Karpas-422 (cell line): ENCODE results near the gene PEAK3. TPM values are rescaled to one million over a fixed set of nuclear protein-coding genes. Genes with fewer than 3 reads are reported as not detected.

Experiments
- DNase-seq: peaks from one replicate; pipeline ENCODE4 v3.0.0-alpha.2; 2015
- H2AFZ ChIP-seq: fragments of 200-600 bp; sonication (generic); 2 replicates; pipeline ENCODE4 v1.6.1; 2014; ENCODE audit warnings: antibody characterized with exemption, low read length, mixed read lengths
- H3K27ac ChIP-seq: fragments of 200-600 bp; sonication (generic); 2 replicates; pipeline ENCODE4 v1.5.1; 2014; ENCODE audit warnings: mild to moderate bottlenecking, low read length, moderate library complexity
- H3K27me3 ChIP-seq: fragments of 200-600 bp; sonication (generic); 2 replicates; pipeline ENCODE4 v1.6.1; 2014; ENCODE audit warnings: low read length, mixed read lengths
- H3K36me3 ChIP-seq: fragments of 200-600 bp; sonication (generic); 2 replicates; pipeline ENCODE4 v1.6.1; 2014; ENCODE audit warnings: low read length, mixed read lengths; ENCODE audit not compliant: insufficient read depth
- H3K4me1 ChIP-seq: fragments of 200-600 bp; sonication (generic); 2 replicates; pipeline ENCODE4 v1.6.1; 2014; ENCODE audit warnings: mild to moderate bottlenecking, low read length, mixed read lengths
- H3K4me2 ChIP-seq: fragments of 200-600 bp; sonication (generic); 2 replicates; pipeline ENCODE4 v1.6.1; 2014; ENCODE audit warnings: low read length, low read depth, mild to moderate bottlenecking; ENCODE audit not compliant: poor library complexity, severe bottlenecking
- H3K4me3 ChIP-seq: fragments of 200-600 bp; sonication (generic); 2 replicates; pipeline ENCODE4 v1.5.1; 2014; ENCODE audit warnings: mild to moderate bottlenecking, antibody characterized with exemption, low read length, mixed read lengths
- H3K79me2 ChIP-seq: fragments of 200-600 bp; sonication (generic); 2 replicates; pipeline ENCODE4 v1.6.1; 2014; ENCODE audit warnings: mild to moderate bottlenecking, low read length, mixed read lengths
- H3K9ac ChIP-seq: fragments of 200-600 bp; sonication (generic); 2 replicates; pipeline ENCODE4 v1.6.0; 2014; ENCODE audit warnings: low read length
- H3K9me2 ChIP-seq: fragments of 200-600 bp; sonication (generic), shearing (Covaris generic); replicated peaks from 2 replicates; pipeline ENCODE4 v1.6.0; 2014; ENCODE audit warnings: mild to moderate bottlenecking, low read length, moderate library complexity; ENCODE audit not compliant: insufficient read depth
- H3K9me3 ChIP-seq: fragments of 300-700, 200-600 bp; sonication (generic); 2 replicates; pipeline ENCODE4 v1.6.1; 2014; ENCODE audit warnings: low read length, mixed read lengths
- H4K20me1 ChIP-seq: fragments of 200-600 bp; sonication (generic); 2 replicates; pipeline ENCODE4 v1.6.1; 2014; ENCODE audit warnings: mild to moderate bottlenecking, antibody characterized with exemption, low read length, low read depth; ENCODE audit not compliant: insufficient read depth
- total RNA-seq: library from RNA; depleted of rRNA; stranded (reverse); fragments of >200 nt; shearing (Covaris generic); gene quantifications from 2 replicates; pipeline ENCODE4 v1.2.3, GENCODE V29; 2014; ENCODE audit warnings: low replicate concordance

The PEAK3 gene
- total RNA-seq, 1 experiment from 2014 or later, result not detected

DNA sequence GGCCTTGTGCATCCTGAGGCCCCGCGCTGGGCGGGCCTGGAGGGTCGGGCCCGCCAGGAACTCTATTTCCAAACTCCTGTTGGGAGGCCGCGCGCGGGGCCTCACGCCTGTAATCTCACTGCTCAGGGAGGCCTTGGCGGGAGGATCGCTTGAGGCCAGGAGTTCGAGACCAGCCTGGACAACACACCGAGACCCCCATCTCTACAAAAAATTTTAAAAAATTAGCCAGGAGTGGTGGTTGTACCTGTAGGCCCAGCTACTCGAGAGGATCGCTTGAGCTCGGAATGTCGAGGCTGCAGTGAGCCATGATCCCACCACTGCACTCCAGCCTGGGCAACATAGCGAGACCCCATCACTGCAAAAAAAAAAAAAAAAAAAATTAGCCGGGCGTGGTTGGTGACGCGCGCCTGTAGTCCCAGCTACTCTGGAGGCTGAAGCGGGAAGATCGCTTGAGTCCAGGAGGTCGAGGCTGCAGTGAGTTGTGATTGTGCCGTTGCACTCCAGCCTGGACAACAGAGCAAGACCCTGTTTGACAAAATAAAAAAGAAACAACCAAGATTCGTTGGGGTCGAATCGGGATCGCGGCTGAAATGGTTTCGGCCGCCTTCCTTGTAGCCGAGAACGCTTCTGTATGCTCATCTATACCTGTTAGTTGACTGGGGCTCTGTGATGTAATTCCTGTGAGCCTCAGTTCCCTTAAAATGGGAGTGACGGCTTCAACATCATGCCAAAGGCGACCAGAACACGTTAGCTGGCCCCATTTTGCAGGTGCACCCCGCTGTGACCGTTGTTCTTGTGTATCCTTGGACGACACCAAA, 44.7 kb downstream of the PEAK3 start:
- peaks cover 40% of the 10 kb centered on the region for H3K4me1 ChIP-seq
- peak overlapping the region; percentile 77 for H3K27ac ChIP-seq
- H3K9ac ChIP-seq, result peak overlapping the region; percentile 83
- H3K9me3 ChIP-seq, result no peaks in the 10 kb centered on the region
- peaks cover 21% of the 10 kb centered on the region; the same call in 1 of the 2 replicates for H3K36me3 ChIP-seq
- DNase-seq, result no peak
- H3K9me2 ChIP-seq, result no peaks in the 10 kb centered on the region
- H3K27me3 ChIP-seq, result no peaks in the 10 kb centered on the region
- H3K4me2 ChIP-seq, result peak overlapping the region; percentile 100
- peaks cover 51% of the 10 kb centered on the region for H4K20me1 ChIP-seq
- H3K4me3 ChIP-seq, result peak overlapping the region; percentile 99
- H3K79me2 ChIP-seq, result peaks cover 84% of the 10 kb centered on the region
- H2AFZ ChIP-seq, result no peak overlapping the region; the same call in 1 of the 2 replicates

DNA sequence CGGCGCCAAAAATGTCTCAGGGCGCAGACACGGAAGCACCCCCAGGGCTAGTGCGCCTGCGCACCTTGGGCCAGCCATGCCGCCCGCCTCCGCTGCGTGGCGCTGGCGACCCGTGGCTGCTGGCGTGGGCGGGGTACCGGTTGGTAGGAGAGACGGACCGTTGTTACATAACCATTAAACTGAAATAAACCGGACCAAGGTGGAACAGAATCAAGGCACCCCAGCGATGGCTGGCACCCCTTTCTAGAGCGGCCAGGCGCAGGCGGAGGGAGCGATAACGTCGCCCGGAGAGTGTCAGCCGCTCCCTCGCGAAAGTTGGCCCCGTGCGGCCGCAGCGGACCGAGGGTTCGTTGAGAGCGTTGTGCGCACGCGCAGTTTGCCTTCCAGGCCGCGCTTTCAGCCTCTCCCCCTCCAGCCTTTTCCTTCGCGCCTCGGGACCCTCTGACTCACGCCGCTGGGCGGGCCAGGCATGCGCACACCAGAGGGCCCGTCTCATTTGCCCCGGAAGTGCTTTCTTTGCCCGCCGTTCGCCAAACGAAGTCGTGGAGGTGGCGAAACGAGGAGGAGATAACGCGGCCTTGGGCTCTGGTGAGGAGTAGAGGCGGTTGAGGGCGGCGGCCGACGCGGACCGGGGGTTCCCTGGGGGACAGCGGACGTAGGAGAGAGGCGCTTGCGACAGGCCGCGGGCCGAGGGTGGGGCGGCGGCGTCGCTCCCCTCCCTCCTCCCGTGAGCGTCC, 45.5 kb downstream of the PEAK3 start, which contains the start of the genes PLEKHJ1 and SF3A2:
Gene PLEKHJ1, minus strand, starts transcription at position 16 of the 737 bp plus-strand sequence. CDS start 81 bp downstream, outside the sequence.
Gene SF3A2, plus strand, starts transcription at position 511 of the 737 bp plus-strand sequence. CDS start 6,595 bp downstream, outside the sequence.
- Histone ChIP-seq H3K9ac (peak within 1 kb of the TSS; percentile 83), H3K9me3 (no peaks in the 10 kb centered on the region), H3K4me2 (peak within 1 kb of the TSS; percentile 100), H2AFZ (peak within 1 kb of the TSS; percentile 85; the same call in 1 of the 2 replicates), H3K36me3 (peaks cover 21% of the 10 kb centered on the region; the same call in 1 of the 2 replicates), H3K79me2 (peaks cover 76% of the 10 kb centered on the region), H3K9me2 (no peaks in the 10 kb centered on the region), H4K20me1 (peaks cover 43% of the 10 kb centered on the region), H3K4me3 (peak within 1 kb of the TSS; percentile 99), H3K4me1 (peaks cover 40% of the 10 kb centered on the region), H3K27me3 (no peaks in the 10 kb centered on the region), H3K27ac (peak within 1 kb of the TSS; percentile 77)
- DNase-seq, result peak; percentile 99

DNA sequence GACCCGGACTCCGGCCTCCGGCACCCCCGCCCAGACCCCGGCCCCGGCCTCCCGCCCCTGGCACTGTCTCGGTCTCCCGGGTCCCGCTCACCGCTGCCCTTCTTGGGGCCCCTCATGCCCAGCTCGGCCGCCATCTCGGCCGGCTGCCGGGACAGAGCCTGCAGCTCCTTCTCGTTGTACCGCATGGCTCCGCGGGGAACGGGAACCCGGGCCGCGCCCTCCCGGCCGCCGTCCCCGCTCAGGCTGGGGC, 46.0 kb downstream of the PEAK3 start:
- DNase-seq, result no peak
- Histone ChIP-seq H3K4me3 (peak overlapping the region; percentile 99), H3K27ac (peak overlapping the region; percentile 77), H3K27me3 (no peaks in the 10 kb centered on the region), H2AFZ (no peak overlapping the region; the same call in 1 of the 2 replicates), H4K20me1 (peaks cover 38% of the 10 kb centered on the region), H3K4me2 (peak overlapping the region; percentile 100), H3K9ac (peak overlapping the region; percentile 83), H3K9me3 (no peaks in the 10 kb centered on the region), H3K9me2 (no peaks in the 10 kb centered on the region), H3K79me2 (peaks cover 71% of the 10 kb centered on the region), H3K36me3 (peaks cover 21% of the 10 kb centered on the region; the same call in 1 of the 2 replicates), H3K4me1 (peaks cover 40% of the 10 kb centered on the region)

DNA sequence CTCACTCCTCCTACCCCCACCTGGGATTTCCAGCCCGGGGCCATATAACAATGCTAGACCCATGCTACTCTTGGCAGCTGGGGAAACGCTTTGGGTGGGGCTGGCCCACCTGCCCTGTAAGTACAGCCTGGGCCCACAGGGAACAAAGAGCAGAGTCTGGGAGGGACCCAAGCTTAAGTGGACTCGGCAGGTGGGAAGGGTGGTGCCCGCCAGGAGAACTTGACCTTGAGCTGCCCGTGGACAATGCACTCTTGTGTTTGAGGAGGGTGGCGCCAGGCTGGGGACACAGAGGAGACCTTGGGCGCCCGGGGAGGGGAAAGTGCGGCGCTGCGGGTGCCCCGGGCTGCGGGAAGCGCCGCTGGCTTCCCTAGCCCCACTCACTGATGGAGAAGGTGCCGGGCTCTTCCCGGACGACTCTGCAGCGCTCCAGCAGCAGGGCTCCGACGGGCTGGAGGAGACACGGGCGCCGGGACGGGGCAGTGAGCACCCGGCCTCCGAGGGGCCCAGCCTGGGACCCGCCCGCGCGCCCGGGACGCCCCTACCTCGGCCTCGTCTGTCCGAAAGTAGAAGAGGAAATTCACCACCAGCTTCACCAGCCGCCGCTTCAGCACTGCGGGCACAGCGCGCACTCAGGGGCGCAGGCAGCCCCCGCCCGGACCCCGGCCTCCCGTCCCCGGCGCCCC, 46.5 kb downstream of the PEAK3 start:
- Histone ChIP-seq H4K20me1 (peaks cover 33% of the 10 kb centered on the region), H3K27ac (peak overlapping the region; percentile 77), H2AFZ (no peak overlapping the region), H3K4me2 (peak overlapping the region; percentile 100), H3K9me2 (no peaks in the 10 kb centered on the region), H3K36me3 (peaks cover 19% of the 10 kb centered on the region; the same call in 1 of the 2 replicates), H3K27me3 (no peaks in the 10 kb centered on the region), H3K9me3 (no peaks in the 10 kb centered on the region), H3K4me1 (peaks cover 40% of the 10 kb centered on the region), H3K9ac (peak overlapping the region; percentile 83), H3K4me3 (peak overlapping the region; percentile 99), H3K79me2 (peaks cover 66% of the 10 kb centered on the region)
- DNase-seq, result peak; percentile 62

DNA sequence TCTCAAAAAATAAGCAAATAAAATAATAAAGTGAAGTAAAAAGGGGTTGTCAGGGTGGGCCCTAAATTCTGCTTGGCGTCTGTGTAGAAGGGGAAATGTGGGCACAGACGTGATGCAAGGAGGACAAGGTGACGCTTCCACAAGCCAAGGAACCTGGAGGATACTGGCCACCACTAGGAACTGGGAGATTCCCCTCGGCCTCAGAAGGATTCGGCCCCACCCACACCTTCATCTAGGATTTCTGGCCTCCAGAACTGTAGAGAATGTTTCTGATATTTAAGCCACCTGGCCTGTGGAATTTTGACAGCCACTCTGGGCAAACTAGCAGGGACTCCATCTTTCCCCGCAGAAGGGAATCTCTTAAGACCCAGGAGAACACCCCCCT, 47.0 kb downstream of the PEAK3 start:
- Histone ChIP-seq H3K9me2 (no peaks in the 10 kb centered on the region), H3K9ac (peak overlapping the region; percentile 83), H2AFZ (no peak overlapping the region), H3K4me3 (peak overlapping the region; percentile 99), H3K4me1 (peaks cover 40% of the 10 kb centered on the region), H3K27ac (peak overlapping the region; percentile 77), H3K79me2 (peaks cover 61% of the 10 kb centered on the region), H3K27me3 (no peaks in the 10 kb centered on the region), H3K4me2 (peak overlapping the region; percentile 100), H4K20me1 (peaks cover 28% of the 10 kb centered on the region), H3K9me3 (no peaks in the 10 kb centered on the region), H3K36me3 (peaks cover 16% of the 10 kb centered on the region; the same call in 1 of the 2 replicates)
- DNase-seq, result no peak

DNA sequence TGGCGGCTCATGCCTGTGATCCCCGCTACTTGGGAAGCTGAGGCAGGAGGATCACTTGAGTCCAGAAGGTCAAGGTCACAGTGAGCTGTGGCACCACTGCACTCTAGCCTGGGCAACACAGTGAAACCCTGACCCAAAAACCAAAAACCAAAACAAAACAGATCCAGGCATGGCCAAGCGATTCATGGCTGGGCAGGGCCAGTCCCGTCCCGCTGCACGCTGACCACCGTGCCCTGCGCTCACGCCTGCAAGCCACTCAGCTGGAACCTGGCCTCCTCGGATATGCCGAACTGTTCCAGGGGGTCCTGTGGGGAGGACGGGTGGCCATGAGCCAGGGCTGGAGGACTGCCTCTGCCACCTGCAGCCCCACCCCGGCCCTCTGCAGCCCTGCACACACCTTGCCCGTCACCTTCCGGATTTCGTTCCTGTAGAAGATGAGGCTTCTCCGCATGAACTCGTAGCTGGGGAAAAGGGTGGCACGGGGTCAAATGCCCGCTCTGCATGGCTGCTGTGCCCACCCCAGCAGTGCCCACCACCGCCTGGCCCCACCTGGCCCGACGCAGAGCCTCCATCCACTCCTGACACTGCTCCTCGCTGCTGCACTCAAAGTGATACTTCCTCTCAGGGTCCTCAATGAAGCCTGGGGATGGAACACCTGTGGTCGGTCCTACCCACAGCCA, 48.2 kb downstream of the PEAK3 start:
- H3K9me2 ChIP-seq, result no peaks in the 10 kb centered on the region
- no peak overlapping the region for H2AFZ ChIP-seq
- no peak overlapping the region for H3K27ac ChIP-seq
- peaks cover 31% of the 10 kb centered on the region for H3K4me1 ChIP-seq
- H3K36me3 ChIP-seq, result peaks cover 15% of the 10 kb centered on the region; the same call in 1 of the 2 replicates
- DNase-seq, result no peak
- no peak overlapping the region for H3K4me3 ChIP-seq
- H4K20me1 ChIP-seq, result peaks cover 17% of the 10 kb centered on the region
- H3K4me2 ChIP-seq, result no peak overlapping the region
- no peaks in the 10 kb centered on the region for H3K9me3 ChIP-seq
- H3K9ac ChIP-seq, result no peak overlapping the region
- H3K79me2 ChIP-seq, result peaks cover 49% of the 10 kb centered on the region
- H3K27me3 ChIP-seq, result no peaks in the 10 kb centered on the region

DNA sequence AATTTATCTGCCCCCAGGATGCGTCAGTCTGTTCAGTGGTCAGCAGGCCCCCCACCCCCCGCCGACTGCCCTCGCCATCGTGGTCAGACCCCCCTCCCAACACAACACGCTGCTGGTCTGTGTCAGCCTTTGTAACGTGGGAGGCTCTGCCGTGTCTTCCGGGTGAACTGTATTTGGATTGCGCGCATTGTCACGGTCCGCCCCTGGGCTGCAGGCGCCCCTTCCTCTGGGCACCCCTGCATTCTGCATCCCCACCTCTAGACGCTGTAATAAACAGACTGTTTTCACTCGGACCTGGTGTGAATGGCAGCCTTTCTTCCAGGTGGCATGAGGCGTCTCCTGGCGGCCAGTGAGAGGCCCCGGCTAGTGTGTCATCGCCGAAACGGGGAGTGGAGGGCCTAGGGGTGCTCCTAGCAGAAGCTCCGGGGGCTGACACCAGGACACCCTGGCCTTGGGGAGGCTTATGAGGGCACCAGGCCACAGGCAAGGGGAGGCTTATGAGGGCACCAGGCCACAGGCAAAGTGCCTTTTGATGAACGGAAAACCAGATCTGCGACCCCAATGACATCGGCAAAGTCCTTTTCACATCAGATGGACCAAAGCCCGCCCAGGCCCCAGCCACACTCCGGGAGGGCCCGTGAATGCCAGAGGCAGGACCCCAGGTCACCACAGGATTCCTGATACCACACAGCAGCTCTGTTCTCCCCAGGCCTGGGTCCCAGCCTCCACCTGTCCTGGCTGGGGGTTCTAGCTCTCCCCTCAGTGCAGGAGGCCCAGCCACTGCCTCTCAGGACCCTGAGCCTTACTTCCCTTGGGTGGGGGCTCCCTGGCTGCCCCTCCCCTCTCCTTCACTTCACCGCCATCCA, 49.5 kb downstream of the PEAK3 start:
- peaks cover 5% of the 10 kb centered on the region; the same call in 1 of the 2 replicates for H4K20me1 ChIP-seq
- H3K4me2 ChIP-seq, result no peak overlapping the region
- H3K4me1 ChIP-seq, result peaks cover 19% of the 10 kb centered on the region
- no peaks in the 10 kb centered on the region for H3K9me3 ChIP-seq
- no peak overlapping the region for H3K27ac ChIP-seq
- DNase-seq, result no peak
- H3K36me3 ChIP-seq, result 0 out of 2 replicates have a peak, but pooled peaks cover 3% of the 10 kb centered on the region
- no peak overlapping the region for H3K9ac ChIP-seq
- no peaks in the 10 kb centered on the region for H3K27me3 ChIP-seq
- no peak overlapping the region for H3K4me3 ChIP-seq
- peaks cover 36% of the 10 kb centered on the region for H3K79me2 ChIP-seq
- H3K9me2 ChIP-seq, result no peaks in the 10 kb centered on the region
- H2AFZ ChIP-seq, result no peak overlapping the region
